GM18867 (cell line): ENCODE measurements around the gene CUX1.

Experiments used
- ATAC-seq: cut with Tn5 transposase; IDR thresholded peaks from one replicate; pipeline ENCODE4 v1.9.1; 2021; ENCODE audit warnings: mild to moderate bottlenecking, moderate library complexity; ENCODE audit not compliant: unreplicated experiment

CUX1 gene

DNA sequence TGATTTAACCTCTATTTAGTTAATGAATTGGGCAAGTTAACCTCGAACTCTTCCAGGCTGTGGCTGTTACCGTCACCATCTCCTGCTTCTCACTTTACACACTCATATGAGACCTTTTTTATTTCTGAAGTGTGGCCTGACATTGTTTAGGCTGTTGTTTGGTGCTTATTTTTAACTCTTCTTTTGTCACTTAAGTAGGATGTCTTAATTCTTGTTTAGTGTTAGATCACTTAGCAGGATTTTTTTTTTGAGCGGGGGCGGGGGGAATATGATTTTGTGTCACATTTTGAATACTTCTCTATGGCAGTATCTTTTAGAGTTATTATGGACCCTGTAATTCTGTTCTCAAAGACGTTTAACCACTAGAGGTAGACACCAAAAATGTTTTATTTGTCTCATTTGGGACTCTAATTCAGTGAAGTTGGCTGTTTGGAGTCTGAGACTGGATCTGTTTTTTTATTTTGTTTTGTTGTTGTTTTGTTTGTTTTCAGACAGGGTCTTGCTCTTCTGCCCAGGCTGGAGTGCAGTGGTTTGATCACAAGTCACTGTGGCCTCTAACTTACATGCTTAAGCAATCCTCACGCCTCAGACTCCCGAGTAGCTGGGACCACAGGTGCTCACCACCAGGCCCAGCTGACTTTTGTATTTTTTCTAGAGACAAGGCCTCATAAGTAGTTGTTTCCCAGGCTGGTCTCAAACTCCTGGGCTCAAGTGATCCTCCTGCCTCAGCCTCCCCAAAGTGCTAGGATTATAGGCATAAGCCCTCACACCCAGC lies 73.5 kb downstream of the CUX1 start:
- no peak for ATAC-seq

GRCh38 chr7:101891936-101892640 lies 74.7 kb downstream of the CUX1 start:
- no peak for ATAC-seq

GRCh38 chr7:101893341-101894082 lies 76.1 kb downstream of the CUX1 start:
- no peak for ATAC-seq

- no peak for ATAC-seq
Observed at GRCh38 chr7:101896316-101896715, 78.9 kb downstream of the CUX1 start.

GRCh38 chr7:101896941-101897340 lies 79.5 kb downstream of the CUX1 start:
- ATAC-seq, result no peak

DNA sequence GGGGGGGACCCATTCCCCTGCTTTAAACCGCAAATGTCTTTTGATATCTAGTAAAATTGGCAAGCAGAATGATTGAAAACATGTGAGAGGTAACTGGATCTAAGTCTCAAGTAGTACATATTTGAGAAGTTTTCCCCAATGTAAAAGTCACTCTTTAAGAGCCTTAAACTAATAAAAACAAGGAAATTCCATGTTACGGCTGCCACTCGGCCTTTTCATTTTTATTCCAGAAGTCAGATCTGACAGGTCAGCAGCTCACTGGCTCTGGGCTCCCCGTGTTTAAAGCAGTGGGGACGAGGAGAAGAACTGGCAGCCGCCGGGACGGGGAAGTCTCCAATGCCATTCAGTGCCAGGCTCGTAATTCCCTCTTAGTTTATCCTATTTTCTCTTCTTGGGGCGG lies 80.7 kb downstream of the CUX1 start:
- ATAC-seq, result no peak

GRCh38 chr7:101899616-101900015 lies 82.2 kb downstream of the CUX1 start:
- ATAC-seq, result no peak

DNA sequence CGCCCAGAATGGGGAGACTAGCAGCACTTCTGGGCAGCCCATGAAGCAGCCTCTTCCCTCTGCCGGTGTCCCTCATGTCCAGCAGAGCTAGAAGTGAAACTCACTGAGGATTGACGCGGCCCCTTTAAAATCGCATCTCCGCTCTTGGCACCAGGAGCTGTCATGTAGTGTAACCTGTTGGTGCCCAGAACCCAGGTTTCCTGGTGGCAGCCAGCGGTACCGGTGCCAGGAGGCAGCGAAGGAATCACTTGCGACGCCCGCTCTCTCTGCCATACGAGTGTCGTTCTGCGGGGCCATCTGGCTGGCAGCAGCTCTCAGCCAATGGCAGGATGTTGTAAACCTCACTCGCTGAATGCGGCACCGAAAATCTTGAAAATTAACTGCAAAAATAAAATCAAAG lies 82.7 kb downstream of the CUX1 start:
- ATAC-seq, result no peak

DNA sequence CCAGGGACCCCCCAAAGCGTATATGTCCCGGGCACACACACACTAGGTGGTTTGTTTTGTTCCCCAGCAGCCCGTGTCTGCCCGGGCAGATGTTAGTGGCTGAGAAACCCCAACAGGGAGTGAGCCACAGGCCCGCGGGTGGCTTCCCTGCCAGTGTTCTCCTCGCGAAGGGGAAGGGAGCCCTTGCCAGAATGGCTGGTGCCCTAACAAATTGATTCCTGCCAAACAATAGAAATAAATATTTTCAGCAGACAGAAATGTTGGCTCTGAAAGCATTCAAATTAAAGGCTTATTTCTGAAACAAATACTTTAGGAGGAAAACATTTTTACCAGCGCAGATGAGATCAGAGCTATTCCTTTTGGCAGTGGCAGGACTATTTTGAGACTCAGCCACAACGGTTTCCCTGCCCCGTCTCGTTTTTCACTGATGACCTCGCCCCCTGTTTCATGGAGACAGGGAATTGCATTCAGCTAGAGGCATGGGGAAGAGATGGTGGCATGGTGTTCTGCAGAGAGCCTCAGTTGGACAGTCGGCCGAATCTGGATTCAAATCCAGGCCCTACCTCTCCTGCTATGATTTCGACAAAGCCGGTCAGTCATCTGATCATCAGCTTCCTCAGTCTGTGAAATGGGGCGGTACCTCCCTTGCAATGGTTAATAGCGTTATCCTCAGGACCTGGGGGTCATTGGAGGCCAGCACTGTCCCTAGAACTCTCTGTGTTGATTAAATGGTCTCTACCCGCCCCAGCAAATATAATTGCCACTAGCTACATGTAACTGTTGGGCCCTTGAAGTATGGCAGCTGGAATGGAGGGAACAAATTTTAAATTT lies 84.5 kb downstream of the CUX1 start:
- ATAC-seq, result no peak

- ATAC-seq, result no peak
Observed at GRCh38 chr7:101902680-101903514, 85.5 kb downstream of the CUX1 start.

GRCh38 chr7:101903515-101903868 lies 86.1 kb downstream of the CUX1 start:
- ATAC-seq, result no peak

GRCh38 chr7:101904019-101904418 lies 86.6 kb downstream of the CUX1 start:
- no peak for ATAC-seq

- no peak for ATAC-seq
Observed at GRCh38 chr7:101905203-101905865, 87.9 kb downstream of the CUX1 start.

- no peak for ATAC-seq
Observed at GRCh38 chr7:101906291-101907240, 89.1 kb downstream of the CUX1 start.

DNA sequence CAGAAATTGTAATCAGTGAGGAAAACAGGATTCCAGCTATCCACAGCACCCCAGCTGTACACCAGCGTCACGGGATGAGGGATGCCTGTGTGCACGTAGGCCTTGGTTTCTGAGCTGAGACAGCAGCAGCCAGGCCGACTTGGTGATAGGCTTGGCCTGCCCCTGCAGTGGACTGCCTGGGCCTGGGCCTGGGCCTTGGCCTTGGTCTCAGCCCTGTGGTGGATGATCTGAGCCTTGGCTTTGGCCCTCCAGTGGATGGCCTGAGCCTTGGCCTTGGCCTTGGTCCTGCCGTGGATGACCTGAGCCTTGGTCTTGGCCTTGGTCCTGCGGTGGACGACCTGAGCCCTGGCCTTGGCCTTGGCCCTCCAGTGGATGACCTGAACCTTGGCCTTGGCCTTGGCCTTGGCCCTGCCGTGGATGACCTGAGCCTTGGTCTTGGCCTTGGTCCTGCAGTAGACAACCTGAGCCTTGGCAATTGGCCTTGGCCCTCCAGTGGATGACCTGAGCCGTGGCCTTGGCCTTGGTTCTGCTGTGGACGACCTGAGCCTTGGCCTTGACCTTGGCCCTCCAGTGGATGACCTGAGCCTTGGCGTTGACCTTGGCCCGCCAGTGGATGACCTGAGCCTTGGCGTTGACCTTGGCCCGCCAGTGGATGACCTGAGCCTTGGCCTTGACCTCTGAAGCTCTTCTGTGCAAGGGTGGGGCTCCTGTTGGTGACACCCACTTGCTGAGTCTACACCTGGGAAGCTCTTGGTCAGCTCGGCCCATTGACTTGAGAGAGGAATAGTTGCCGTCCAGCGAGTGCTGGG lies 93.8 kb downstream of the CUX1 start:
- no peak for ATAC-seq

DNA sequence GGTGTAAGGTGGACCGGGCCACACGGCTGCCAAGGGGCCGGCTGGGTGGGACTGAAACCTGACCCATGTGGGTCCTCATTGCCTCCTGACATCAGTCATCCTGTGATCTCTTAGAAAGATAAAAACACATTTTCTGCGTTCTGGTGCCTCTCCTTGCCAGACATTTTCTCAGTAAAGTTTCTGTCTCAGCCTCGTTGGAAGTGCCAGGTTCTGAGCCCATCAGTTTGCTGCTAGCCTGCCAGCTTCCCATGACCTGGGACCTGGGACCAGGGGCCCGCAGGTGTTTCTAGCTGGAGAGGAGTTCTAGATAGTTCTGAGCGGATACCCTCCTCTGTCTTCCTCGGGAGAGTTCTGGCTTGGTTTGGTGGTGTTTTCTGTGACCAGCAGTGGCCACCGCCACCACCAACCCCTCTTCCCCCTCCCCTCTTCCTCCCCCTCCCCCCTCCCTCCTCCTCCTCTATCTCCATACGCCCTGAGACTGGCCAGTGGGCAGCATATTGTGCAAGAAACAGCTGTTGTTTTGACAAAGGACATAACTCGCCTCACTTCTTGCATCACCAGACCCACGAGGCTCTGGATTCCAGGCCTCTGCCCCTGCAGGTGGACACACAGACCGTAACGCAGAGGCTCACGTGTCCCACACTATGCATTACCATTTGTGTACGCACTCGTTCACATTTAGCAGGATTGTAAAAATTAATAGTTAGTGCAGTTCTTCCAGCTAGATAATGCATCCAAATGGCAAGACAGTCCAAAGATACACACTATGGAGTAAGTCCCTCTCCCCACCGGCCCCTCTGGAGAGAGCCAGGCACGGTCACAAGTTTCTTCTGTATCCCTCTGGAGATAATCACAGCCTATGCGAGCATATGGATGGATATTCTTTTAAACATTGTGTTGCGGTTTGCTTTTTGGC lies 94.6 kb downstream of the CUX1 start:
- ATAC-seq, result no peak

DNA sequence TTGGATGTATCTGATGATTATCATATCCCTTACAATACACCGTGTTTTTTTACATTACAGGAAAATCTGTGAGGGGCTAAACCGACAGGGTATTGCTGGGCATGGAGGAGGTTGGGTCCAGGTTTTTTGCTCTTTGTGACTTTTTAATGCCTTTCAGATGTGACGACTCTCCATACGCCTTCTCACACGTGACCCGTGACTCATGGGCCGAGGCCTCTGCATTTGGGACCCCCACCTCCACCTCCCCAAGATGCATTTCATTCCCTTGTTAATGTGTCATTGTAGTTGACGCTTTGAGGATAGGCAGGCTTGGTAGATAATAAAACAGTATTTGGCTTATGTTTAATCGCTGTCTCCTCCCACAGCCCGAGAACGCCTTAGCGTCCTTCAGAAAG lies 95.3 kb downstream of the CUX1 start:
- ATAC-seq, result no peak
